ENCODE measurements around the gene LSG1.

GRCh38 chr3:194633349-194634004, 38.5 kb downstream of the LSG1 start, which contains the start of gene TMEM44:
- peak; percentile 51 to 72 for TF ChIP-seq CTCF (conservative IDR thresholded peaks at IDR 0.05; ENCODE audit: low read depth in 2 of 2)
- TF ChIP-seq EZH2 (IDR thresholded peaks at IDR 0.05; ENCODE audit: low read depth, unreplicated experiment): no peak
